DMS153 treated with DMSO at 0.1 percent for 48 hours (cell line): Measurements from ENCODE around the gene P4HA2.

Source experiments
- DNase-seq: peaks from one replicate; lab custom pipeline; 2025; ENCODE audit not compliant: unreplicated experiment; lab: John Stamatoyannopoulos, UW

The P4HA2 gene

GRCh38 chr5:132224716-132225115 lies 2.9 kb downstream of the P4HA2 start:
- no peak for DNase-seq

DNA sequence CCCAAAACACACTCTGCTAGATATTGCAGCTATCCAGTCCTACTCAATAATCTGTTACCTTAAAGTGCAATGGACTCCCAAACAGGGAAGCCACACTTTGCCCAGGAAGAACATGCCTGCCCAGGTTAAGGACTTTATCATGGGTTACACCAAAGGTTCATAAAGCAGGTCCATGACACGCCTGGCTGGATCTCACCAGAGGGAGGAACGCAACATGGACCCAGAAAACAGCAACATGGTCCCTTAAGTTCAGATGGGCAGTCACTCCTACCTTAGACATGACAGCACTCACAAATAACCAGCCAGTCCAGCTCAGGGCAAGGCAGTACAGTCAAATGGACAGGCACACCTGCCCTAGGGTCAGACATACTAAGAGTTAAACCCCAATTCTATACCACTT lies 3.8 kb downstream of the P4HA2 start:
- no peak for DNase-seq

DNA sequence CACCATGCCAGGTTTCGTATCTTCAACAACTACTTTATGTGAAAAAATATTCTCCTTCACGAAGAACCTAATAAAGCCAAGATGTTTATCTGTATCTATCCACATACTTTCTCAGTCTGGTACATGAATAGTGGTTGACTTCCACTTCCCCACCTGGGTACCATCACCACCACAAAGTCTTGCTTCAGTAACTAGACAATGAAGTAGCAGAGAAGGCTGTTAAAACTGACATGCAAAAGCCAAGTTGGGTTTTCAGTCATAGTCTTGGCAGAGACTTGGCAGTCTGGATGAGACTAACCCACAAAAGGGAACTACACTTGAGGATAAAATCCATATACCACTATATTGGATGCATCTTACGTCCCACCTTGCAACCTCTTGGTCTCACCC lies 5.0 kb downstream of the P4HA2 start:
- no peak for DNase-seq

DNA sequence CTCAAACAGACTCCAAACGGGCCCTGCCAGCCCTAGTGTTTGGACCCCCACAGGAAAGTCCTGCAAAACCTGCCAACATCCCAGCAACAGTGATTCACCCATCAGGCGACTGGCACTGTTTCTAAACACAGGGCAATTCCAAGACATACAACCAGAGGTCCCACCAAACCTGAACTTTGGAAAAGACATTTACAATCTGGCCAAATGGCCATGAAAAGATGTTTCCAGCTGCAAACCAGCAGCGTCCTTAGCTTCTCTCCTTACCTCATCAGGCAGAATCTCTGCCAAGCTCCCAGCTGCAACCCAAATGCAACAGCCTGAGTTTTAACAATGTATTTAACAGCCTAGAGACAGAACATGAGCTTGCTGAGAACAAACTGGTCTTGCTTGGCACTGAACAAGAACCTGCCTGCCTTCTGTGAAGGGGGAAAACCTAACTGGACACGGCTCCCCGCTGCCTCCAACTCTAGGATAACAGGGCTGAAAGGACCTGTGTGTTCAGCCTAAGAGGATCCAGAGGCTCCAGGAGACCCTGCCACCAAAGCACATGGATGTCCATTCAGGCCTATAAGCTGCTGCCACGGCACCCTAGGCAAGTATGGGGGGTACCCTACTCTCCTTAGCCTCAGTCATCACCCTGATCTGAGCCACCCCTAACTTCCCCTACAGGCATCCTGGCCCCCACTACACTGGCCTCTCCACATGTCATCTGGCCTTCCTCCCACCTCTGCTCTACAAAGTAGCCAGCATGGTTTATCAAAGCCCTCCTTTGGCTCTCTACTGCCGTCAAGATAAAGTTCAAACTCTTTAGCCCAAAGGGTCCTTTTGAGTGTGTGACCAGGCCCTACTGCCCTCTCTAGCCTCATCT lies 5.6 kb downstream of the P4HA2 start:
- no peak for DNase-seq

- no peak for DNase-seq
Measured at GRCh38 chr5:132220491-132220890, 7.2 kb downstream of the P4HA2 start.

- DNase-seq = no peak
Measured at GRCh38 chr5:132219981-132220380, 7.7 kb downstream of the P4HA2 start.

- DNase-seq = no peak
Measured at GRCh38 chr5:132219289-132219970, 8.2 kb downstream of the P4HA2 start.

DNA sequence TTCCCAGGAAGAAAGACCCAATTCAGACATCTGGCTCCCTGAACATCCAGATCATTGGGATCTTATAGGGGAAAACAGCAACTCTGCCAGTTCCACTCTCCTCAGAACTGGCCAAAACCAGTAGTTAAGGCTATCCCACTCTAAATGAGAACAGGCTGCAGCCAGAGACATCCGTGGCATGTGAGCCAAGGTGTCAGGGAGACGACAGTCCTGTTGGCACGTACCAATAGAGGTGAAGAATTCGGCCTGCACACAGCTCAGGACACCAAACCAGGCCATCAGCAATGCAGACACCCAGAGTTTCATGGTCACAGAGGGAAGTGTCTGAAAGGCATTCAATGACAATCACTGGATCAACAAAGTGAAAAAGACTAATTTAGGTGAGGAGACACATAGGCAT lies 9.3 kb downstream of the P4HA2 start:
- DNase-seq = no peak

DNA sequence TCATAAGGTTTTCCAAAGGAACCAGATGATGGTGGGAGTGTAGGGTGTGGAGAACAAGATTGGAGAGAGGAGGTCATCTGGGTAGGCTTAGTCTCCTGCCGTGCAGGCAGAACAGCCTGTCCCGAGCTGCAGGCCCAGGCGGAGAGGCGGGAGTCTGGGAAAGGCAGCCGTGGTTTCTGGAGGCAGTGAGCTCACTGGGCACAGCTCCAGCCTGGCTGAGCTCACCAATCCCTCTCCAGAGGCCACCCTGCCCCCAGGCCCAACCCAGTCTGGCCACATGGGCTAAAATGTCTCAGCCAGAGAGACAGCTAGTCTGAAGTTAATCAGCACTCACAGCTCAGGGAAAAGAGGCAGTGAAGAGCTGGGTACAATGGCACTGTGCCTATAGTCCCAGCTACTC lies 12.3 kb downstream of the P4HA2 start:
- DNase-seq = no peak

GRCh38 chr5:132214491-132214890 lies 13.2 kb downstream of the P4HA2 start:
- DNase-seq = no peak

DNA sequence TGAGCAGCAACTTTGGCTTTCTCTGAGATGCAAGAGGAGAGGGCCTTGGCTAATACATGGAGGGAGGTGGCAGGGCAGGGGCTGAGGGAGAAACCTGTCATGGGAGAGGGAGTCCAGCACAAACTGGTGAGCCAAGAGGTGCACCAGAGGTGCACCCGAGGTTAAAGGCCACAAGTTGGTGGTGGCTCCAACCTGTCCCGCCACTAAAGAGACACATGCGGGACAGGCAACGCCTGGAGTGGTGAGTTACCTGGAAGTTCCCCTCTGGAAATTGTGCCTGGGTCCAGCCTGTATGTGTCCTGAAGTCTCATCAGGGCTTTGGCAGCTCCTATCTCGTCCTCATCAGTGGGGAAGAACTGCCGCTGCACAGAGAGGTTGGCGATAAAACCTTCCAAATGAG lies 14.0 kb downstream of the P4HA2 start:
- DNase-seq = no peak

DNA sequence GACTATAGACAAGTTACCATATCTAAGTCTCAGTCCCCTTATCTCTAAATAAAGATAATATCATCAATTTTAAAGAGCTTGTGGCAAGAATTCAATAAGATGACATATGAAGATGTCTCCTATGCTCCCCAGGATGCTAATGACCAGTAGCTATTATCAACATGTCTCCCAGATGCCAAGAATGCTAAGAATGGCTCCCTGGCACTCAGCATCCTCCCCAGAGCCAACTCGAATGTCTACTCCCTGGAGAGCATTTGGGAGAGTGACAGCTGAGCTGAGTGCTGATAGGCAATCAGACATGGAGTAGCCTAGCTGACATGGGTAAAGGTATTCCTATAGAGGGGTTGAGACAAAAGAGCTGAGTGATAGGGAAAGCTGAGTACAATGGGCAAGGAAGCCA lies 15.9 kb downstream of the P4HA2 start:
- DNase-seq = no peak

DNA sequence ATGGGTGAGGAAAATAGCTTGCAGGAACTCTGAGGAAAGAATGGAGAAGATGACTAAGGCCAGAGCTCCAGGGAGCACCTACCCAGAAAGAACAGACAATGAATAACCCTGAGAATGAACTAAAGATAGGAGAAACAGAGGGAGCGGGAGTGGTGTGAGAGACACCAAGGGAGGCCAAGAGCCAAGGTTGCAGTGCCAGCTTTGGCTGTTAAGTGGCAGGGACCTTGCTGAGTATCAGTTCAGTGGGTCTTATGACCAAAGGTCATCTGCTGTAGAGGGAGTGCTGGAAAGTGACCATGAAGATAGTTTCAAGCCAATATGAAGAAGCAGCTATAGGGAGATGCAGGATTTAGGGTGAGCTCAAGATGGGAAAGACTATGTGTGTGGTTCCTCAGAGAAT lies 16.7 kb downstream of the P4HA2 start:
- no peak for DNase-seq

- DNase-seq = no peak
Measured at GRCh38 chr5:132209901-132210545, 17.6 kb downstream of the P4HA2 start.

GRCh38 chr5:132209131-132209530 lies 18.5 kb downstream of the P4HA2 start:
- no peak for DNase-seq

- DNase-seq = no peak
Measured at GRCh38 chr5:132207778-132208177, 19.9 kb downstream of the P4HA2 start.

DNA sequence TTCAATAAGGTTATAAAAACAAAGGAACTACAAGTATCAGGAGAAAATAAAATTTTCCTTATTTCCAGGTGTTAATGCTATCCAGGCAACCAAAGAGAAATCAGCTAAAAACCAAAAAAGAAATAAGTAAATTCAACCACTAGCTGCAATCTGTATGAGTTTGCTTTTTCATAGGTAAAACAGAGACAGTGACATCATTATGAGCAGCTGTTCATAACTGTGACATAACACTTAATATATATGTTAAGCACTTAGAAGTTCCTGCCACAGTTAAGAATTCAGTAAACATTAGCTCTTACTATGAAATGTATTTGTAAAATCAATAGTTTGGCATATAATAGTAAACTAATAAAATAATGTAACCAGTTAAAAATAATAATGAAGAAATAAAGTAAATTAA lies 20.9 kb downstream of the P4HA2 start:
- no peak for DNase-seq

DNA sequence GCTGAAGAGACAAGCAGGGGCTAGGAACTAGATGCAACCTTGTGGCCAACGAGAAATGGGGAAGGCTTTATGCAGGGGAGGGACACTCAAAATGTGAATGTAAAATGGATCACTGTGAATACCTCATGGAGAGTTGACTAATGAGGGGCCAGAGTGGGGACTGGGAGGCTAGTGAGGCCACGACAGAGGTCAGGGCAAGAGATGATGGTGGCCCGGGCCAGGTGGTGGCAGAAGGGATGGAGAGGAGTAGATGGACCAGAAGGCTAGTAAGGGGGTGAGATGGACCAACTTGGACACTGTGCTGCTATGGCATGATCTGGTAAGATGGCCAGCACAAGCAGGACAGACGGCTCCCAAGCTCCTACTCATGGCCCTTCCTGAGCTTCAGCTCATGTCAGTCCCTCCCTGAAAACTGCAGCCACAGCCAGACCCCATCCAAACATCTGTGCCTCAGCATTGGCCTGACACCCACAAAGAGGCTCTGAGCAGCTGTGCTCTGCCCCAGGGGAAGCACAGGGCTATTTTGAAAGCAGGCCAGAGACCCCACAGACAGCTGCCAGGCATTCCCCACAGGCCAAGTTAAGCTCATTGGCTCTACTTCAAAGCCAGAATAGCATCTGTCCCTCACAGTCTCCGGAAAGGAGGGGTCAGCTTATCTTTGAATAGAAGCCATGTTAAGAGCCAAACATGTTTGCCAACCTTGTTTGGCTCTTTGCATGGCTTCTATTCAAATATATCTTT lies 22.1 kb downstream of the P4HA2 start:
- DNase-seq = no peak

DNA sequence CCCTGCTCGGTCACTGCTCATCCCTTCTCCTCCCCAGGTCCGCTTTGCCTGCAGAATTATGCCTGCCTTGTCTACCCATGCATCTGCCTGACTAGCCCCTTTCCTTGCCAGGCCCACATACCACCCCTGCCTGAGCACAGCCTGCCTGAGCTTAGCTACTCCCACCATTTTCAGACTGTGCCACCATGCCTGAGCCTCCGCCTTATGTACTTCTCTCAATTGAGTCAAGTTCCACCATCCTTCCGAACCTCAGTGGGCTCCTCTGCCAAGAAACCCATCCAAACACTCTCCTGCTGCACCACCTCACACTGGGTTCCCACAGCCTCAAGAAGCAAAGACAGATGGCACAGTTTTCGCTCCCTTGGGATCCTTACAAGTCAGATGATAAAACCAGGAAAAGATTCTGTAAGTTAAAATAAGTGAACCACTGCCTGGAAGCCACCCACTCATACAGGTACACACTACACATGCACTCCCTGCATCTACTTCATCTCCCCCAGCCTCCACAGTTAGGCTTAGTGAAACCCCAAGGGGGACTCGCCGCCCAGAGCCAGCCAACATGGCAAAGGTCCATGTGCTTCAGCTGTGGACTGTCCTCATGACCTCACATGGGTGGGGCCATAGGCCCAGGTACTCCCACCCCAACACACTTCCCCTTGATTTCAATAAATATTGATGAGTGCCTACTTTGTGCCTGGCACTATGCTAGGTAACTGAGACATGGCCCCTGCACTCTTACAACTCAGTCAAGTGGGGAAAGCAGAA lies 23.1 kb downstream of the P4HA2 start:
- DNase-seq = no peak

- DNase-seq = no peak
Measured at GRCh38 chr5:132203916-132204315, 23.7 kb downstream of the P4HA2 start.

GRCh38 chr5:132203464-132203818 lies 24.2 kb downstream of the P4HA2 start:
- no peak for DNase-seq
